SK-N-SH (cell line): ENCODE data around the gene ATP6V1C2.

ENCODE experiments used
- CTCF ChIP-seq: fragments of 200-600 bp; sonication (generic); IDR thresholded peaks from 2 replicates; pipeline ENCODE4 v1.6.1; 2017; ENCODE audit warnings: antibody characterized with exemption, mild to moderate bottlenecking, moderate library complexity
- EP300 ChIP-seq, 2 experiments: IDR thresholded peaks; 2 replicates each; pipeline versions ENCODE4 v1.4.0 to v1.6.1; 2012; ENCODE audit warnings: borderline replicate concordance in 1 of 2, low read depth in 1 of 2, low read length in 1 of 2
- EZH2phosphoT487 ChIP-seq: fragments of 200-600 bp; sonication (generic); IDR thresholded peaks from 2 replicates; pipeline ENCODE4 v1.6.1; 2017; ENCODE audit warnings: low read depth, mixed run types, mild to moderate bottlenecking, antibody characterized with exemption, moderate library complexity, borderline replicate concordance
- FOXM1 ChIP-seq: IDR thresholded peaks from 2 replicates; pipeline ENCODE4 v1.4.0; 2012; ENCODE audit warnings: low read depth, mild to moderate bottlenecking
- NFIC ChIP-seq: IDR thresholded peaks from 2 replicates; pipeline ENCODE4 v1.4.0; 2012; ENCODE audit warnings: borderline replicate concordance
- RAD21 ChIP-seq: IDR thresholded peaks from 2 replicates; pipeline ENCODE4 v1.6.1; 2012; ENCODE audit warnings: mild to moderate bottlenecking, low read length
- YY1 ChIP-seq: IDR thresholded peaks from 2 replicates; pipeline ENCODE4 v1.4.0; 2012; ENCODE audit warnings: low read depth, mild to moderate bottlenecking
- TF ChIP-seq, protein P1 (sequence below): IDR thresholded peaks from 2 replicates; pipeline ENCODE4 v1.4.0; 2012; ENCODE audit warnings: low read depth, borderline replicate concordance

GRCh38 chr2:10733980-10734379 is 12.6 kb downstream of the ATP6V1C2 start:
- TF ChIP-seq CTCF (no peak), RAD21 (no peak), NFIC (no peak), EP300 (IDR thresholded peaks at IDR 0.05; ENCODE audit: borderline replicate concordance in 1 of 2, low read depth in 1 of 2, low read length in 1 of 2) (no peak), FOXM1 (no peak), YY1 (no peak), EZH2phosphoT487 (no peak)
- TF ChIP-seq, protein P1, sequence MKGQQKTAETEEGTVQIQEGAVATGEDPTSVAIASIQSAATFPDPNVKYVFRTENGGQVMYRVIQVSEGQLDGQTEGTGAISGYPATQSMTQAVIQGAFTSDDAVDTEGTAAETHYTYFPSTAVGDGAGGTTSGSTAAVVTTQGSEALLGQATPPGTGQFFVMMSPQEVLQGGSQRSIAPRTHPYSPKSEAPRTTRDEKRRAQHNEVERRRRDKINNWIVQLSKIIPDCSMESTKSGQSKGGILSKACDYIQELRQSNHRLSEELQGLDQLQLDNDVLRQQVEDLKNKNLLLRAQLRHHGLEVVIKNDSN: no peak
